ENCODE results near the gene CCDC112. TPM values are rescaled to one million over a fixed set of nuclear protein-coding genes. Genes with fewer than 3 reads are reported as not detected.
"Not testable (repeated sequence)": the region's sequence is repeated elsewhere in the genome, so short reads cannot be mapped to it uniquely, and the experiment has no call there.

The CCDC112 gene
- total RNA-seq, 1 donor from 2014 or later: 9.1 TPM

DNA sequence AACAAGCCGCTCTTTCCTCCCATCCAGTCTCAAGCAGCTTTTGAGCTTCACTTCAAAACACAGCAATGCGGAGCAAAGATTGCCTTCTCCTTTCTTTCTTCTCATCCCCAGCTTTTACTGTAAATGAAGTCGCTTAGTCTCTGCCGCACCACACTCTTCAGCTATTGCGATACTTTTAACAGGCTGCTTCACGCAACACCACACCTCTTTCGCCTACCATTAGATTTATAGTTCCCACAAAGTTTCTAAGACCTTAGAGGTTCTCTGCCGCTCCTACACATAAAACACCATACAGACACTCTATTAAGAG, 34.5 kb downstream of the CCDC112 start:
- Mint-ChIP-seq H3K27me3 (ENCODE audit: low read depth) (no peaks in the 10 kb centered on the region), H3K4me1 (peaks cover 20% of the 10 kb centered on the region), H3K27ac (peak overlapping the region; percentile 91), H3K36me3 (peaks cover 8% of the 10 kb centered on the region), H3K9me3 (no peaks in the 10 kb centered on the region), H3K4me3 (peak overlapping the region; percentile 87)
- TF ChIP-seq, protein P1, sequence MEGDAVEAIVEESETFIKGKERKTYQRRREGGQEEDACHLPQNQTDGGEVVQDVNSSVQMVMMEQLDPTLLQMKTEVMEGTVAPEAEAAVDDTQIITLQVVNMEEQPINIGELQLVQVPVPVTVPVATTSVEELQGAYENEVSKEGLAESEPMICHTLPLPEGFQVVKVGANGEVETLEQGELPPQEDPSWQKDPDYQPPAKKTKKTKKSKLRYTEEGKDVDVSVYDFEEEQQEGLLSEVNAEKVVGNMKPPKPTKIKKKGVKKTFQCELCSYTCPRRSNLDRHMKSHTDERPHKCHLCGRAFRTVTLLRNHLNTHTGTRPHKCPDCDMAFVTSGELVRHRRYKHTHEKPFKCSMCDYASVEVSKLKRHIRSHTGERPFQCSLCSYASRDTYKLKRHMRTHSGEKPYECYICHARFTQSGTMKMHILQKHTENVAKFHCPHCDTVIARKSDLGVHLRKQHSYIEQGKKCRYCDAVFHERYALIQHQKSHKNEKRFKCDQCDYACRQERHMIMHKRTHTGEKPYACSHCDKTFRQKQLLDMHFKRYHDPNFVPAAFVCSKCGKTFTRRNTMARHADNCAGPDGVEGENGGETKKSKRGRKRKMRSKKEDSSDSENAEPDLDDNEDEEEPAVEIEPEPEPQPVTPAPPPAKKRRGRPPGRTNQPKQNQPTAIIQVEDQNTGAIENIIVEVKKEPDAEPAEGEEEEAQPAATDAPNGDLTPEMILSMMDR (IDR thresholded peaks at IDR 0.05; ENCODE audit: unreplicated experiment): no peak
- no peak for DNase-seq (ENCODE audit: low spot score in 2 of 2, unreplicated experiment in 2 of 2)

DNA sequence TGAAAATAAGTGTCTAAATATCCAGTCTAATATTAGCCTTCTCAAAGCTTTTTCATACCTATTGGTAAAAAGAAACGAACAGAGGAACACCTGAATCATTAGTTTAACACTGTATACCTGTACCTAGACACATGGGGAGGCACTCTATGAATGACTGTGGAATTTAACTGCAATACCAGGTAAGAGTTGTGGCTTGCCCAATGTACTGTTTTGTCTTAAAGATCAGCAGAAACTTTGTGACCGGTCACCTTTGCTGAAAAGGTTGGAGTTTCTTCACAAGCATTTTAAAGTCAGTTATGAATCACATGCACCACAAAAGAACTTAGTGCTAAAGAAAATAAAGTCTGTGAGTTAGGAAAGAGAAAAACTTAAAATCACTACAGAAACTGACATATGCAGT, 36.2 kb downstream of the CCDC112 start:
- H3K27me3 Mint-ChIP-seq (ENCODE audit: low read depth): no peaks in the 10 kb centered on the region
- TF ChIP-seq, protein P1 (IDR thresholded peaks at IDR 0.05; ENCODE audit: unreplicated experiment): no peak
- H3K9me3 Mint-ChIP-seq: no peaks in the 10 kb centered on the region
- DNase-seq (ENCODE audit: low spot score in 2 of 2, unreplicated experiment in 2 of 2): no peak
- no peak overlapping the region for H3K4me3 Mint-ChIP-seq
- peaks cover 27% of the 10 kb centered on the region for H3K4me1 Mint-ChIP-seq
- no peak overlapping the region for H3K27ac Mint-ChIP-seq
- H3K36me3 Mint-ChIP-seq: peaks cover 5% of the 10 kb centered on the region

DNA sequence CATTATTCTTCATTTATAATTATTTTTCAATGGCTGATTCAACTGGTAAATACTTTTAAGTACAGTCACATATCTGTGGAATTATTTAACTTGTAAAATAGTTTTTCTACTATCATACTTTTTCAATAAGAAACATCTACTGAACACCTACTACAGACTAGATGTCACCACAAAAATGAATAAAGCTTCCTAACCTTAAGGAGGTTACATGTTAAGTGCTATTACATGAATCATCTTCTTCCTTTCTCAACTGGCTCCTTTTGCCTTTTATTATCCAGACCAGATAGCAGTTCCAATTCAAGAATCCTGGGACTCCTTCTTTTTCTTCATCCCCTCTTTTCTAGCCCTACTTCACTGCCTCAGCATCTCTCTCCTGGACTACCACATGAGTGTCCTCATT, 38.5 kb downstream of the CCDC112 start:
- Mint-ChIP-seq H3K4me1 (peaks cover 23% of the 10 kb centered on the region), H3K27me3 (ENCODE audit: low read depth) (no peaks in the 10 kb centered on the region), H3K27ac (no peak overlapping the region), H3K4me3 (no peak overlapping the region), H3K36me3 (no peaks in the 10 kb centered on the region), H3K9me3 (no peaks in the 10 kb centered on the region)
- TF ChIP-seq, protein P1 (IDR thresholded peaks at IDR 0.05; ENCODE audit: unreplicated experiment): no peak
- DNase-seq (ENCODE audit: low spot score in 2 of 2, unreplicated experiment in 2 of 2): no peak

DNA sequence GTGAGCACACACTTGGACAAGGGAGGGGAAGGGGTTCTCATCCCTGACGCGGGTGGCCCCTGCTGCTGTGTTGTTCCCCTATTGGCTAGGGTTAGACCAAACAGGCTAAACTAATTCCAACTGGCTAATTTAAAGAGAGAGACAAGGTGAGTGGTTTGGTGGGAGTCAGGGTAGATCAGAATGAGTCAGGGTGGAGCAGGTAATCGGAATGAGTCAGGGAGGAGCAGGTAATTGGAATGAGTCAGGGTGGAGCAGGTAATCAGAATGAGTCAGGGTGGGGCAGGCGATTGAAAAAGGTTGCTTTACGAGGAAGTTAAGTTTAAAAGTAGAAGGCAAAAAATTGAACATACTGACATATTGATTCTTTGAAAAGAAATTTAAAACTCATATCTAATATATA, 47.1 kb downstream of the CCDC112 start:
- H3K9me3 Mint-ChIP-seq; H3K4me3 Mint-ChIP-seq; H3K36me3 Mint-ChIP-seq; DNase-seq (ENCODE audit: low spot score in 2 of 2, unreplicated experiment in 2 of 2); H3K27me3 Mint-ChIP-seq (ENCODE audit: low read depth); H3K27ac Mint-ChIP-seq; H3K4me1 Mint-ChIP-seq: not testable (repeated sequence)

DNA sequence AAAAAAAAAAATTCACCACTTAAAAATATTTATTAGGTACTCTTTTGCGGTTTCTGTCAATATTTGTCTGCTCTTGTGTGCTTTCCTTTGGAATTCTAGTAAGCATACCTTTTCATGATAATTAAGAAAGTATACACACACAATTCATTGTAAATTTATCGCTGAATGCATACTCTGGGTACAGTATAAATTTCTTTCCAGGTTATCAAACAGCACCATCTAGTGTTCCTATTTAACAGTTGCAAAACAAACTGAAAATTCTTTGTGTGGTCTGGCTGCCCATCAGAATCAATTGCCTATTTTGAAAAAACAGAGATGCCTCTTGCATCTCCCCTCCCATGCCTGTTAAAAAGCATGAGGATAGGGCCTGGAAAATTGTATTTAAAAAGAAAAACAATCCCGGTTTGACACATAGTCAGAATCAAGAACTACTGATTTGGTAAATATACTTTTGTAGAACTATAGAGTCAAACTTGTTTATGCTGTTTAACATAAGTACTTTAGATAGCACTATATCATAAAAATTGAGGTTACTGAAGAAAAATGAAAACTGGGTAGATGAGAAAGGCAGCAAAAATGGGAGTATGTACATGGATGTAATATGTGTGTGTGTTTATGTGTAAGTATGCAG, 50.0 kb downstream of the CCDC112 start:
- Mint-ChIP-seq H3K4me3 (no peak overlapping the region), H3K4me1 (peaks cover 4% of the 10 kb centered on the region), H3K27ac (no peak overlapping the region), H3K27me3 (ENCODE audit: low read depth) (no peaks in the 10 kb centered on the region), H3K9me3 (no peaks in the 10 kb centered on the region), H3K36me3 (peaks cover 3% of the 10 kb centered on the region)
- DNase-seq (ENCODE audit: low spot score in 2 of 2, unreplicated experiment in 2 of 2): no peak
- TF ChIP-seq, protein P1 (IDR thresholded peaks at IDR 0.05; ENCODE audit: unreplicated experiment): peak; percentile 67

DNA sequence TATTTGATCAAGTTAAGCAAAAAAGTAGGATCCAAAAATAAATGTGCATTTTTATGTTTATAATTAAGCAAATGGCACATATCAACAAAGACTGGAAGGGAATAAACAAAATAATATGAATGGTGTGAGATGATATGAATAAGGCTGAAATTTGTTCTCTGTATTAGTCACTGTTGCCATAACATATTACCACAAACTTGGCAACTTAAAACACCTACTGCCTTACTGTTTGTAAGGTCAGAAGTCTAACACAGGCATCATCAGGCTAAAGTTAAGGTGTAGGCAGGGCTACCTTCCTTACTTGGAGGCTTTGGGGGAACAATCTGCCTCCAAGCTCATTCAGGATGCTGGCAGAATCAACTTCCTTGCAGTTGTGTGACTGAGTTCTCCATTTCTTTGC, 53.0 kb downstream of the CCDC112 start:
- TF ChIP-seq, protein P1 (IDR thresholded peaks at IDR 0.05; ENCODE audit: unreplicated experiment): no peak
- Mint-ChIP-seq H3K4me1 (peaks cover 4% of the 10 kb centered on the region), H3K27me3 (ENCODE audit: low read depth) (no peaks in the 10 kb centered on the region), H3K9me3 (no peaks in the 10 kb centered on the region), H3K27ac (no peak overlapping the region), H3K4me3 (no peak overlapping the region), H3K36me3 (peaks cover 10% of the 10 kb centered on the region)
- no peak for DNase-seq (ENCODE audit: low spot score in 2 of 2, unreplicated experiment in 2 of 2)

Data from mesothelial cell of epicardium (in vitro differentiated cells).